GM12878 (cell line): ENCODE data around the gene TLL1. TPM values are rescaled to one million over a fixed set of nuclear protein-coding genes. Genes with fewer than 3 reads are reported as not detected.

Experiments used
- ATAC-seq: fragments of 200-7000 bp; cut with Tn5 transposase; 3 replicates; pipeline ENCODE4 v1.9.1; 2020; ENCODE audit warnings: mild to moderate bottlenecking, moderate library complexity
- BruUV-seq: library from RNA; stranded (reverse); fragments of 400-500 nt; replicated peaks from 2 replicates; lab custom pipeline; 2021; lab: Mats Ljungman, UMichigan
- CTCF ChIA-PET: fragments of 300-600 bp; sonication (Branson Sonifier 250); formaldehyde crosslinking; extraction: SDS; loops from one replicate; lab custom pipeline; 2021; ENCODE audit warnings: inconsistent platforms; lab: Yijun Ruan, JAX
- POLR2A ChIA-PET: fragments of 350-600 bp; formaldehyde crosslinking; extraction: SDS; loops from one replicate; lab custom pipeline; 2021; ENCODE audit warnings: inconsistent platforms; lab: Charles Lee
- RAD21 ChIA-PET: fragments of 300-600 bp; sonication (Branson Sonifier 250); formaldehyde crosslinking; loops from one replicate; lab custom pipeline; 2023; ENCODE audit warnings: antibody characterized with exemption; ENCODE audit not compliant: unreplicated experiment; lab: Charles Lee
- SMC1A ChIA-PET: fragments of 300-600 bp; sonication (Branson Sonifier 250); formaldehyde crosslinking; loops from one replicate; lab custom pipeline; 2023; ENCODE audit not compliant: unreplicated experiment, uncharacterized antibody; lab: Charles Lee
- DNase-seq: peaks from one replicate; pipeline ENCODE4 v3.0.0-alpha.2; 2011; ENCODE audit warnings: low read depth, low spot score
- FAIRE-seq: peaks from 3 replicates; lab custom pipeline; 2011; peaks lifted over from hg19 to GRCh38; lab: Jason Lieb, UNC
- H2AFZ ChIP-seq: 2 replicates; pipeline ENCODE4 v1.6.0; 2011; ENCODE audit warnings: low read depth, low read length, control low read depth; ENCODE audit not compliant: control insufficient read depth
- H3K27ac ChIP-seq: 2 replicates; pipeline ENCODE4 v1.5.1; 2011; ENCODE audit warnings: control low read depth; ENCODE audit not compliant: control insufficient read depth, insufficient read depth
- H3K27me3 ChIP-seq, 2 experiments: replicated peaks in 1 of 2; 2 replicates each; pipeline versions ENCODE4 v1.6.0 to v1.6.1; 2011; ENCODE audit warnings: low read length in 1 of 2; ENCODE audit not compliant: control insufficient read depth in 2 of 2, insufficient read depth in 2 of 2
- H3K36me3 ChIP-seq, 2 experiments: 2 replicates each; pipeline ENCODE4 v1.5.1; 2011; ENCODE audit warnings: low read length in 1 of 2; ENCODE audit not compliant: control insufficient read depth in 2 of 2, insufficient read depth in 2 of 2
- H3K4me1 ChIP-seq: 2 replicates; pipeline ENCODE4 v1.6.1; 2011; ENCODE audit warnings: mild to moderate bottlenecking, low read length, moderate library complexity, mixed read lengths; ENCODE audit not compliant: control insufficient read depth, insufficient read depth
- H3K4me2 ChIP-seq: 2 replicates; pipeline ENCODE4 v1.6.0; 2011; ENCODE audit warnings: control low read depth; ENCODE audit not compliant: control insufficient read depth, insufficient read depth
- H3K4me3 ChIP-seq: fragments of 200-600 bp; sonication (generic); 2 replicates; pipeline ENCODE4 v1.5.1; 2016
- H3K79me2 ChIP-seq: 2 replicates; pipeline ENCODE4 v1.6.0; 2011; ENCODE audit warnings: low read length; ENCODE audit not compliant: control insufficient read depth, insufficient read depth
- H3K9ac ChIP-seq: 2 replicates; pipeline ENCODE4 v1.8.0; 2011; ENCODE audit warnings: low read length, control low read depth, mixed read lengths; ENCODE audit not compliant: control insufficient read depth, insufficient read depth
- H3K9me3 ChIP-seq: replicated peaks from 3 replicates; pipeline ENCODE4 v1.5.1; 2011; ENCODE audit warnings: mild to moderate bottlenecking, low read length; ENCODE audit not compliant: control insufficient read depth, insufficient read depth
- H4K20me1 ChIP-seq: 2 replicates; pipeline ENCODE4 v1.6.0; 2011; ENCODE audit not compliant: control insufficient read depth, insufficient read depth
- BHLHE40 ChIP-seq, 2 experiments: fragments of 450-650 bp in 1 of 2; IDR thresholded peaks; 2 replicates each; pipeline ENCODE4 v1.6.1; 2011 to 2017; ENCODE audit warnings: low read depth in 2 of 2, borderline replicate concordance in 1 of 2, improper control_type of control experiment in 1 of 2, low read length in 1 of 2, mild to moderate bottlenecking in 1 of 2
- ESRRA ChIP-seq: IDR thresholded peaks from 2 replicates; pipeline ENCODE4 v1.6.1; 2012; ENCODE audit warnings: mild to moderate bottlenecking, low read length, improper control_type of control experiment
- FOXM1 ChIP-seq: IDR thresholded peaks from 2 replicates; pipeline ENCODE4 v1.6.1; 2012; ENCODE audit warnings: low read depth, mild to moderate bottlenecking, inconsistent platforms, low read length, moderate library complexity
- MEF2A ChIP-seq: IDR thresholded peaks from 2 replicates; pipeline ENCODE4 v1.6.1; 2011; ENCODE audit warnings: low read depth, mild to moderate bottlenecking, low read length, moderate library complexity; ENCODE audit not compliant: insufficient read depth
- NBN ChIP-seq: fragments of 450-650 bp; IDR thresholded peaks from 2 replicates; pipeline ENCODE4 v1.6.1; 2016
- NFYA ChIP-seq: IDR thresholded peaks from 2 replicates; pipeline ENCODE4 v1.6.1; 2011; ENCODE audit warnings: low read depth, mild to moderate bottlenecking, low read length, improper control_type of control experiment, borderline replicate concordance
- RELA ChIP-seq: fragments of 450-650 bp; IDR thresholded peaks from 2 replicates; pipeline ENCODE4 v1.8.0; 2014; ENCODE audit warnings: borderline replicate concordance; ENCODE audit not compliant: partially characterized antibody
- REST ChIP-seq: IDR thresholded peaks from 2 replicates; pipeline ENCODE4 v1.6.1; 2012; ENCODE audit warnings: mild to moderate bottlenecking, low read depth, low read length
- SKIL ChIP-seq: fragments of 450-650 bp; IDR thresholded peaks from 2 replicates; pipeline ENCODE4 v1.6.1; 2017; ENCODE audit warnings: mild to moderate bottlenecking, low read depth, inconsistent platforms; ENCODE audit not compliant: poor library complexity, severe bottlenecking
- SP1 ChIP-seq: IDR thresholded peaks from one replicate; pipeline ENCODE4 v1.6.1; 2011; ENCODE audit warnings: low read depth, low read length
- ZBTB40 ChIP-seq: fragments of 450-650 bp; IDR thresholded peaks from 2 replicates; pipeline ENCODE4 v1.6.1; 2016; ENCODE audit warnings: mild to moderate bottlenecking, moderate library complexity, borderline replicate concordance
- WGBS: methylation state at CpG from one replicate; pipeline ENCODE4 v1.1.6; 2016; ENCODE audit warnings: low lambda C conversion rate; ENCODE audit not compliant: insufficient replicate concordance, insufficient coverage; ENCODE audit errors: missing lambda C conversion rate; 5-methylcytosine and 5-hydroxymethylcytosine counted together
- in situ Hi-C: fragments of 300-500 bp; cut with MboI; formaldehyde crosslinking; loops from 9 replicates; pipeline ENCODE4 v1.14.3; 2018; ENCODE audit warnings: mixed read lengths
- intact Hi-C: fragments of 100-400 bp; cut with micrococcal nuclease; formaldehyde crosslinking; loops from one replicate; pipeline ENCODE4 v1.14.2; 2022; ENCODE audit not compliant: unreplicated experiment
- polyA plus RNA-seq, 11 experiments: library from polyadenylated mRNA; depleted of rRNA in 4 of 11; unstranded in 6 of 11; stranded (reverse) in 5 of 11; fragments of >200 nt; fragmentation: Nextera tagmentation in 4 of 11; fragmentation: Illumina TruSeq in 1 of 11; extraction: Ambion mirVana in 4 of 11; extraction: Trizol in 1 of 11; gene quantifications; 1 replicate in 1 of 11; 2 replicates in 10 of 11; pipeline versions ENCODE4 v1.2.1 to v1.2.3, GENCODE V29; 2011 to 2016; ENCODE audit warnings: inconsistent platforms in 2 of 11, missing spikeins in 2 of 11, low read depth in 1 of 11
- total RNA-seq, 4 experiments: library from RNA; depleted of rRNA in 3 of 4; stranded (reverse); fragments of >200 nt in 3 of 4; fragmentation: Illumina TruSeq in 1 of 4; extraction: Trizol in 1 of 4; gene quantifications; 2 replicates each; pipeline versions ENCODE4 v1.2.1 to v1.2.3, GENCODE V29; 2013 to 2021

TLL1 gene
- total and polyA plus RNA-seq, 10 of the 15 experiments (the other 5 are each of a cell fraction or from before 2014, with no cell fraction given) = 0.02 to 0.31 (median 0.05) TPM; not detected in 2

- TF ChIP-seq ZBTB40 (no peak), NBN (no peak), BHLHE40 (IDR thresholded peaks at IDR 0.05; ENCODE audit: borderline replicate concordance in 1 of 2, low read depth in 2 of 2, low read length in 1 of 2) (no peak)
Measured at GRCh38 chr4:165971933-165972332, 98.9 kb downstream of the TLL1 start (continued).

GRCh38 chr4:165972747-165973146 is 99.7 kb downstream of the TLL1 start:
- ChIA-PET CTCF (no interaction called here), SMC1A (no interaction called here), RAD21 (no interaction called here), POLR2A (no interaction called here)
- no TSS peak for BruUV-seq
- H3K4me1 ChIP-seq = no peaks in the 10 kb centered on the region
- no peaks in the 10 kb centered on the region for H3K79me2 ChIP-seq
- no peaks in the 10 kb centered on the region for H4K20me1 ChIP-seq
- FAIRE-seq (no peak), DNase-seq (no peak), ATAC-seq (no peak)
- no peak overlapping the region for H3K4me2 ChIP-seq
- WGBS = 0% methylated on average over 1 of the region's 1 CpG
- no peak overlapping the region for H3K27ac ChIP-seq
- no peak overlapping the region for H3K4me3 ChIP-seq
- no peaks in the 10 kb centered on the region for H3K27me3 ChIP-seq
- in situ Hi-C loops = no loop called here
- no peaks in the 10 kb centered on the region for H3K36me3 ChIP-seq
- no peaks in the 10 kb centered on the region for H3K9me3 ChIP-seq
- intact Hi-C loops = no loop called here
- no peak overlapping the region for H2AFZ ChIP-seq
- no peak for TF ChIP-seq FOXM1
- TF ChIP-seq ESRRA = no peak
- TF ChIP-seq RELA = no peak
- no peak for TF ChIP-seq REST
- TF ChIP-seq MEF2A = no peak
- TF ChIP-seq SKIL = no peak
- TF ChIP-seq NFYA = no peak
- no peak for TF ChIP-seq SP1
- no peak overlapping the region for H3K9ac ChIP-seq
